SJCRH30 (cell line): Measurements from ENCODE around the gene GRIA1. TPM values are rescaled to one million over a fixed set of nuclear protein-coding genes. Genes with fewer than 3 reads are reported as not detected.
A peak's percentile ranks its signal among the peaks of the same experiment; 100 is the strongest.

Source experiments
- DNase-seq, 2 experiments: peaks; one replicate each; pipeline ENCODE4 v3.0.0-alpha.2; 2015 to 2020
- H3K27ac ChIP-seq: fragments of 250-450 bp; sonication (Bioruptor Pico); 2 replicates; pipeline ENCODE4 v1.5.1; 2020; ENCODE audit warnings: mild to moderate bottlenecking, moderate library complexity
- H3K27me3 ChIP-seq: fragments of 250-450 bp; sonication (Bioruptor Pico); 2 replicates; pipeline ENCODE4 v1.5.1; 2020; ENCODE audit warnings: mild to moderate bottlenecking, moderate library complexity
- H3K36me3 ChIP-seq: fragments of 250-450 bp; sonication (Bioruptor Pico); 2 replicates; pipeline ENCODE4 v1.5.1; 2020; ENCODE audit warnings: mild to moderate bottlenecking, moderate library complexity
- H3K4me1 ChIP-seq: fragments of 250-450 bp; sonication (Bioruptor Pico); 2 replicates; pipeline ENCODE4 v1.5.1; 2020; ENCODE audit warnings: mild to moderate bottlenecking, moderate library complexity
- H3K4me3 ChIP-seq: fragments of 250-450 bp; sonication (Bioruptor Pico); 2 replicates; pipeline ENCODE4 v1.5.1; 2020; ENCODE audit warnings: mild to moderate bottlenecking, moderate library complexity
- H3K9me3 ChIP-seq: fragments of 250-450 bp; sonication (Bioruptor Pico); replicated peaks from 2 replicates; pipeline ENCODE4 v1.5.1; 2020; ENCODE audit warnings: mild to moderate bottlenecking, moderate library complexity
- total RNA-seq: library from RNA; depleted of rRNA; stranded (reverse); fragments of >200 nt; shearing (Covaris generic); gene quantifications from 2 replicates; pipeline ENCODE4 v1.2.3, GENCODE V29; 2014

Gene GRIA1
- total RNA-seq, 1 experiment from 2014 or later, result not detected

DNA sequence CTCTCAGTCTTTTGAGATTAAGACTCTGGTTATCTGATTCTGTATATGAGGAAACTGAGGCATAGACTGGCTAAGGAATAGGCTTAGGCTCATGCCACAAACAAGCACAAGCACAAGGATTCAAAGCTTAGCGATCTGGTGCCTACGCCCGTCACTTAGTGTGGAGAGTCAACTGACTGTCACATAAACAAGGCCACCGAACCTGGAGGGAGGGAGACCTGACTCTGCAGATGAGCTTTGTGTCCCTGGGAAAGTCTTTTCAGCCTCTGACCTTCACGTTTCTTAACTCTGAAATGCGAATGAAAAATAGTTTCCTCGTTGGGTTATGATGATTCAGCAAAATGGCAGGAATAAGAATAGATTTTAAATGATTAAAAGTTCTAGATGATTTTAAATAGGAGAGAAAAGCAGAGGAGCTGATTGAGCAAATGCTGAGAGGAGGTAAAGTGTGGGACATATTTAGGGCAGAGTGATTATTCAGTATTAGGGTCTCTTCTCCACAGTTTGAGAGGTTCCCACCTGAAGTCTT, 135.4 kb downstream of the GRIA1 start:
- H3K9me3 ChIP-seq, result no peaks in the 10 kb centered on the region
- H3K4me3 ChIP-seq, result no peak overlapping the region
- no peak overlapping the region for H3K27ac ChIP-seq
- DNase-seq, result no peak
- no peaks in the 10 kb centered on the region for H3K36me3 ChIP-seq
- no peaks in the 10 kb centered on the region for H3K27me3 ChIP-seq
- H3K4me1 ChIP-seq, result no peaks in the 10 kb centered on the region

DNA sequence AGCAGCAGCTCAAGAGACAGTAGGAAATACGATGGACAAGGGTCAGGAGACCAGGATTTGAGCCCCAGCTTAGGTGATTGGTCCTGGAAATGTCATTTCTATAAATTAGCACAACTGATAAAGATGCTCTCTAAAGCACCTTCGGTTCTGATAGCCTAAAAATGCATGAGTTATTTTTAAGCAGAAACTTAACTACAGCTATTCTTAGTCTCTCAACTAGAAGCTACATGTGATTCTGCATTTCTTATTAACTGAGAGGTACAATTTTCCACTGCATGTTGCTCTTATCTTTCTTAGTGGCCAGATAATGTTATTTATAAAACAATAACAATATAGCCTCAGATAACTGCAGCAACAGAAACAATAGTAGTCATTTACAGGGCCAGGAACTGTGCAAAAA, 136.4 kb downstream of the GRIA1 start:
- no peak overlapping the region for H3K4me3 ChIP-seq
- no peaks in the 10 kb centered on the region for H3K4me1 ChIP-seq
- H3K27me3 ChIP-seq, result no peaks in the 10 kb centered on the region
- H3K36me3 ChIP-seq, result no peaks in the 10 kb centered on the region
- no peak for DNase-seq
- H3K27ac ChIP-seq, result no peak overlapping the region
- no peaks in the 10 kb centered on the region for H3K9me3 ChIP-seq

DNA sequence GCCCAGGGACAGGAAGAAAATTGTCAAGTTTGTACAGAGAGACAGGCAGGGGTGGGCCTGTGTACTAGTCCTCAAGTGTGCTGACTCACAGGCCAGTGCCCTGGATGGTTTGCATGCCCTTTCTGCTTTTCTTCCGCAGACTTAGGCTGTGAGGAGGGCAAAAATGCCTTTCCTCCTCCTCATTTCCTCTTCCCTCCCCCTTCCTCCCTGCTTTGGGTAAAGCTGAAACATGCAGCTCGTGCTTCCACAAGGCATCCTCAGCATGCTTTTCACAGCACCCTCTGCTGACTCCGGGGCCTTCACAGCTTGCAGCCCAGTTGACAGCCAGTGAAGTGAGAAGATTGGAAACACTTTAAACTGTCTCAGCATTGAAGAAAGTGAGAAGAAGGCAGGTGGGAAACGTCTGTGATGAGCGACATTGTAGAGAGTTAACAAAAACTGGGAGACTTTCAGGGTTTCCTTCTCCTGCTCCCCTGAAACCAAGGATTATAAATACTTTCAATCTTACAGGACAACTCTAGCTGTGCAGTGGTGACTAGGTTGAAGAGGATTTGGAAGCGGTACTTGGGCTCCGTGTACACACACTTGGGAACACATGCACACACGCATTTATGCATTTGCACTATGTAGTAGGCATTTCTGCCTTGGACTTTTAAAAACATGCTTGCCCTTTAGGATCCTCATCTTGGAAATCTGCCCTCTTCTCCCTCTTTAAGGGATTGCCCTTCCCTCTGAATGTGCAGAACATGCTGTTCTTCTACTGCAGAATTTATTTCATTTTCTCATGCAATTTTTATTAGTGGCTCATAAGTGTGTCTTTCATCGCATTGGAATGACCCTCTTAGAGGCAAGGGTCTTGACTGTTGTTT, 138.8 kb downstream of the GRIA1 start:
- no peak overlapping the region for H3K4me3 ChIP-seq
- no peaks in the 10 kb centered on the region for H3K9me3 ChIP-seq
- peak; percentile 7 to 14 for DNase-seq
- H3K4me1 ChIP-seq, result no peaks in the 10 kb centered on the region
- no peaks in the 10 kb centered on the region for H3K36me3 ChIP-seq
- no peak overlapping the region for H3K27ac ChIP-seq
- H3K27me3 ChIP-seq, result no peaks in the 10 kb centered on the region

- no peaks in the 10 kb centered on the region for H3K9me3 ChIP-seq
- H3K4me1 ChIP-seq, result no peaks in the 10 kb centered on the region
- H3K27ac ChIP-seq, result no peak overlapping the region
- no peaks in the 10 kb centered on the region for H3K27me3 ChIP-seq
- DNase-seq, result no peak
- no peak overlapping the region for H3K4me3 ChIP-seq
- no peaks in the 10 kb centered on the region for H3K36me3 ChIP-seq
Observed at GRCh38 chr5:153630546-153630945, 140.1 kb downstream of the GRIA1 start.

DNA sequence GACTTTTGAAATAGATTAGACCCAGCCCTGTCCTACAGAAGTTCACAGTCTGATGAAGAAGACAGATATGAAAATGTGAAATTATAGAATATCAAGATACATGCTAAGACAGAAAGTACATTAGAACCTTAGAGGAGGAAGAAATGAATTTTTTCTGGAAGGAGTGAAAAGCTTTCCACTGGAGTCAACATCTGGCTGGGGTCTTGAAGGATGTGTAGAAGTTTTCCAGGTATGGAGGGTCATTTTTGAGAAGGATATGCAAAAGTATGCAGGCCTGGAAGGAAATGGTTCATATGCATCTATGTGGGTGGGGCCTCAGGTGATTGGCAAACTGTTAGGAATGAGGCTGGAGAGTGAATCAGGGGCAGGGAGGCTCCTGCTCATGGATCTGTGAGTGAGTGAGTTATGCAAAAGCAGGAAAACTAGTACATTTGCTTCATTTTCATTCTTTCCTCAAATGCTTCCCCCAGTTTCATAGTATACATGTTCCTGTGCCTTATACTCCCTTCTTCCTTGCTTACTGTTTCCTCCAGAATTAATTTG, 142.3 kb downstream of the GRIA1 start:
- Histone ChIP-seq H3K36me3 (no peaks in the 10 kb centered on the region), H3K9me3 (no peaks in the 10 kb centered on the region), H3K4me1 (no peaks in the 10 kb centered on the region), H3K27me3 (no peaks in the 10 kb centered on the region), H3K27ac (no peak overlapping the region), H3K4me3 (no peak overlapping the region)
- DNase-seq, result no peak

DNA sequence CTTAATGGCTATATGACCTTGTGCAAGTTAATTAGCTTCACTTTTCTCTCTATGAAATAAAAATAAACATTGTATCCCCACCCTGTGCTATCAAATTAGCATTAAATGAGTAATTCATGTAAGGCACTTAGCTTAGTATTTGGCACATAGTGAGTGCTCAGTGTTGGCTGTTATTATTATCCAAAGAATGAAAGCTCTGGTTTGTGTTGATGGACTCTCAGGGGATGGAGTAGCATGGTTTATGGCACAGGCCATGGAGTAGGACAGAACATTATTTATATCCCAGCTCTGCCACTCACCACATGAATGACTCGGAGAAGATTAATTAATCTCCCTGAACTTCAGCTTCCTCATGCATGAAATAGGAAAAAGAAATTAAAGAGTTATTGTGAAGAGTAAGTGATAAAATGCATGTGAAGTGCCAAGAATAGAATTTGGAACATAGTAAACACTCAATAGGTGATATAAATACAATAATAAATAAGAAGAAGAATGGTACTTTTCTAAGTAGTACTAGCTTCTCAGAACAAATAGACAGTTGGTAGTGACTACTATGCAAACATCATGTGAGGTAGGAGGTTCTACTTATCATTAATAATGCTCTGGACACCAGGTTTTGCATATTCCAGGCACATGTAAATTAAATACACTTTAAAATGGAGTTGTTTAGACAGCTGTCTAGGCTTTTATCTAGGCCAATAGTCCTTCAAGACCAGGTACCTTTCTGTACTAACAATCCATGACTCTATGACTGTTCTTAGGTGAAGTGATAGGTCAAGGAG, 146.4 kb downstream of the GRIA1 start:
- H3K4me1 ChIP-seq, result no peaks in the 10 kb centered on the region
- no peak overlapping the region for H3K27ac ChIP-seq
- H3K9me3 ChIP-seq, result no peaks in the 10 kb centered on the region
- H3K4me3 ChIP-seq, result no peak overlapping the region
- DNase-seq, result no peak
- no peaks in the 10 kb centered on the region for H3K27me3 ChIP-seq
- H3K36me3 ChIP-seq, result no peaks in the 10 kb centered on the region

DNA sequence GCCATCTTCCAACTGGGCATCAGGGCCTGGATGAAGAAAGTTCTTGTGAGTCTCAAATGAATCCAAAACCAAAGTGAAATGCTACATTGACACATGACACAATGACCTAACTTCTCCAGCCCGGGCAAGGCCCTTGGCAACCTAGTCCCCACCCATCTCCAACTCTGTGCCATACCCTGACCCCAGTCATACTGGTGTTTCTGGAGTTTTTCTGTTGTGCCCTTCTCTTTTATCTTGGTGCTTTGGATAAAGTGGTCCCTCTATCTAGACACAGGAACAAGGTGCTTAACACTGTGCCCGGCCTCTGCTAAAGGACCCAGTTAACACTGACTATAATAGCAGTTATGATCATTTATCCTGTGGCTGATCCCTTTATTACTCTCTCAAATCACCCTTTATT, 149.8 kb downstream of the GRIA1 start:
- Histone ChIP-seq H3K27me3 (no peaks in the 10 kb centered on the region), H3K4me3 (no peak overlapping the region), H3K27ac (no peak overlapping the region), H3K9me3 (no peaks in the 10 kb centered on the region), H3K36me3 (no peaks in the 10 kb centered on the region), H3K4me1 (no peaks in the 10 kb centered on the region)
- DNase-seq, result no peak

DNA sequence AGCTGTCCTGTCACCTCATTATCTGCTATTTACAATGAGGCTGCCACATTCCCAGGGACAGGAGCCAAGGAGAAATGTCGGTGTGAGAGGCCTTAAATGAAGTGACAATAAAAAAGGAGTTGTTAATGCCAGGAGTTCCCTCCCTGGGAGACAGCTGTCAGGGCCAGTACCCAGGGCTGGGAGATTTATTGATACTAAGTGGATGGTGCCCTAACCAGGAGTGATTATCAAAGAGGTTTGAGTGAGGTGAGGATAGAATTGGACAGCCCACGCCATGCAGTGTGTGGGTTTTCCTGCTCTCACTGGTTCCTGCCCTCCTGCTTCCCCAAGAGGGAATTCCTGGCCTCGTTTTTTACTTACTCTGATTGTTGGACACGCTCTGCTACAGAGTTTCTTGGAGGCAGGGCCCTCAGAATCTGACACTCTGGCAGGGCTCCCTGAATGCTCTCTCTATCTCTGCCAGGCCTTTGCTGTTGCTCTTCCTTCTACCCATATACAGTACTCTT, 150.8 kb downstream of the GRIA1 start:
- H3K27me3 ChIP-seq, result no peaks in the 10 kb centered on the region

DNA sequence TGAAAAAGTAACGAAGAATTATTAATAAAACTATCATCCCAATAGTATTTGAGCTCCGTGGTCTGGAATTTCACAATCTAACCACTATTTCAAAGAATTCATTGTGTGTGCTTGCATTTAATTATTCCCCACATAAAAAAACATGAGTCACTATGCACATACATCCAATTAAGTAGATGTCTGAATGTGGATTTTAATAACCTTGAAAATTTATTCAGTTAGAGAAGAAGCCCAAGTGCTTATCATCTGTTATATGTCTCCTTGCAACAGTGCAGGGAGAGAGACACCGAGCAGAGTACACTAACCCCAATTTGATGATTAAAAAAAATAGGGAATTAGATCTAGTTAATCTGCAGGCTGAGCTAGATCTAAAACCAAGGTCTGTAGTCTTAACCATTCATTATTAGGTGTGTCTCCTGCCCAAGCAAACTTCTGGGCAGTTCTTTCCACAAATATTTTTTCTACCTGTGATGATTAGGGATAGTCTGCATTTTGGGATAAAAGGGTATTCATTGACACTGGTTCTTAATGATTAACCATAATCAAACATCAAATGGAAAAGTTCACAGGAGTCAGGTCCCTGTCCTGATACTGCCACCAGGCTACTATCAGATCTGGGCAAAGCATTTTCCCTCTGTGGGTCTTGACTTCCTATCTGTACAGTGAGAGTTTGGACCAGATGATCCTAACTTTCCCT, 164.2 kb downstream of the GRIA1 start:
- Histone ChIP-seq H3K27me3 (0 out of 2 replicates have a peak, but pooled peaks cover 2% of the 10 kb centered on the region), H3K27ac (no peak overlapping the region), H3K4me1 (no peaks in the 10 kb centered on the region), H3K9me3 (no peaks in the 10 kb centered on the region), H3K4me3 (no peak overlapping the region), H3K36me3 (no peaks in the 10 kb centered on the region)
- DNase-seq, result no peak

More for the DNA sequence above, 150.8 kb downstream of the GRIA1 start:
- no peaks in the 10 kb centered on the region for H3K36me3 ChIP-seq
- no peak for DNase-seq
- H3K27ac ChIP-seq, result no peak overlapping the region
- no peaks in the 10 kb centered on the region for H3K9me3 ChIP-seq
- H3K4me3 ChIP-seq, result no peak overlapping the region
- no peaks in the 10 kb centered on the region for H3K4me1 ChIP-seq

DNA sequence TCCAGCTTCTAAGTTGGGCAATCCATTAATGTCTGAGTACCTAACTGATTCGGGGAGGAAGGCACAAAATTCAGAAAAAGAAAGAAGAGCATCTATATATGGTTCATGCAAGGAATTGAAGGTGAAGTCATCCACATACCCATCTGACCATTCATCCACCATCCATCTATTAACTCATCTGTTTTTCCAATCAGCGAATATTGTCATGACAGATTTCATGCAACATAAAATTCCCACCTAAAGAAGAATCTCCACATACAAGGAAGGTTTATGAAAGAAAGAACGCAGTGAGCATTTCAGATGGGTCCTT, 164.7 kb downstream of the GRIA1 start:
- Histone ChIP-seq H3K36me3 (no peaks in the 10 kb centered on the region), H3K4me3 (no peak overlapping the region), H3K27ac (no peak overlapping the region), H3K27me3 (0 out of 2 replicates have a peak, but pooled peaks cover 2% of the 10 kb centered on the region), H3K4me1 (no peaks in the 10 kb centered on the region), H3K9me3 (no peaks in the 10 kb centered on the region)
- DNase-seq, result no peak

GRCh38 chr5:153658149-153658548, 167.7 kb downstream of the GRIA1 start:
- H3K36me3 ChIP-seq, result no peaks in the 10 kb centered on the region
- no peaks in the 10 kb centered on the region for H3K27me3 ChIP-seq
- no peak overlapping the region for H3K27ac ChIP-seq
- no peak overlapping the region for H3K4me3 ChIP-seq
- no peak for DNase-seq
- H3K9me3 ChIP-seq, result no peaks in the 10 kb centered on the region
- H3K4me1 ChIP-seq, result no peaks in the 10 kb centered on the region

GRCh38 chr5:153658606-153659005, 168.1 kb downstream of the GRIA1 start:
- H3K9me3 ChIP-seq, result no peaks in the 10 kb centered on the region
- no peak overlapping the region for H3K4me3 ChIP-seq
- no peaks in the 10 kb centered on the region for H3K27me3 ChIP-seq
- no peak overlapping the region for H3K27ac ChIP-seq
- H3K36me3 ChIP-seq, result no peaks in the 10 kb centered on the region
- H3K4me1 ChIP-seq, result no peaks in the 10 kb centered on the region
- DNase-seq, result no peak

- Histone ChIP-seq H3K9me3 (no peaks in the 10 kb centered on the region), H3K27me3 (no peaks in the 10 kb centered on the region), H3K36me3 (no peaks in the 10 kb centered on the region), H3K4me3 (no peak overlapping the region), H3K27ac (no peak overlapping the region), H3K4me1 (no peaks in the 10 kb centered on the region)
- no peak for DNase-seq
Observed at GRCh38 chr5:153659039-153659736, 168.7 kb downstream of the GRIA1 start.

- Histone ChIP-seq H3K4me1 (no peaks in the 10 kb centered on the region), H3K27ac (no peak overlapping the region), H3K9me3 (no peaks in the 10 kb centered on the region), H3K36me3 (no peaks in the 10 kb centered on the region), H3K4me3 (no peak overlapping the region), H3K27me3 (no peaks in the 10 kb centered on the region)
- no peak for DNase-seq
Observed at GRCh38 chr5:153660919-153661318, 170.4 kb downstream of the GRIA1 start.
